Right ventricle myocardium superior (tissue), 1 donor: ENCODE measurements around the gene LHFPL2. TPM values are rescaled to one million over a fixed set of nuclear protein-coding genes. Genes with fewer than 3 reads are reported as not detected.

Experiments
- ATAC-seq: fragments of 200-7000 bp; cut with Tn5 transposase; one replicate; pipeline ENCODE4 v1.9.1; 2020; ENCODE audit warnings: mild to moderate bottlenecking; ENCODE audit not compliant: poor library complexity
- DNase-seq: peaks from one replicate; pipeline ENCODE4 v3.0.0-alpha.2; 2020
- intact Hi-C: fragments of 100-400 bp; cut with DNase I; formaldehyde crosslinking; loops from one replicate; pipeline ENCODE4 v1.11.2; 2022
- total RNA-seq: library from RNA; stranded (reverse); fragmentation: NEBNext Ultra II Directional; extraction: Animal tissue kit (Norgen Biotek cat#: 25700); gene quantifications from one replicate; pipeline ENCODE4 v1.2.1, GENCODE V29; 2021
- donor health status: DM: no; HTN: yes; CAD: no; lungs with severe emphysema.

LHFPL2 gene
- total RNA-seq, 1 donor from 2014 or later = 5.0 TPM

GRCh38 chr5:78565395-78565794 lies 83.2 kb downstream of the LHFPL2 start:
- intact Hi-C loops = no loop called here
- ATAC-seq = no peak
- DNase-seq = no peak

- no peak for ATAC-seq
- no peak for DNase-seq
- intact Hi-C loops = no loop called here
Measured at GRCh38 chr5:78563621-78564020, 85.0 kb downstream of the LHFPL2 start.

GRCh38 chr5:78562714-78563330 lies 85.8 kb downstream of the LHFPL2 start:
- ATAC-seq = no peak
- intact Hi-C loops = no loop called here
- no peak for DNase-seq

GRCh38 chr5:78562001-78562400 lies 86.6 kb downstream of the LHFPL2 start:
- intact Hi-C loops = no loop called here
- DNase-seq (no peak), ATAC-seq (no peak)

GRCh38 chr5:78561261-78561660 lies 87.3 kb downstream of the LHFPL2 start:
- ATAC-seq (no peak), DNase-seq (no peak)
- intact Hi-C loops = no loop called here

GRCh38 chr5:78560000-78560855 lies 88.3 kb downstream of the LHFPL2 start:
- intact Hi-C loops = no loop called here
- ATAC-seq = no peak
- no peak for DNase-seq

- no peak for DNase-seq
- ATAC-seq = no peak
- intact Hi-C loops = no loop called here
Measured at GRCh38 chr5:78557601-78558000, 91.0 kb downstream of the LHFPL2 start.

- ATAC-seq = no peak
- intact Hi-C loops = no loop called here
- no peak for DNase-seq
Measured at GRCh38 chr5:78555870-78556269, 92.7 kb downstream of the LHFPL2 start.

- ATAC-seq (no peak), DNase-seq (no peak)
Measured at GRCh38 chr5:78554670-78555069, 93.9 kb downstream of the LHFPL2 start.

GRCh38 chr5:78553580-78554353 lies 94.8 kb downstream of the LHFPL2 start:
- DNase-seq (no peak), ATAC-seq (no peak)
- intact Hi-C loops = no loop called here

More at GRCh38 chr5:78554670-78555069, 93.9 kb downstream of the LHFPL2 start:
- intact Hi-C loops = no loop called here

- DNase-seq (no peak), ATAC-seq (no peak)
- intact Hi-C loops = no loop called here
Measured at GRCh38 chr5:78552729-78553342, 95.7 kb downstream of the LHFPL2 start.

GRCh38 chr5:78550891-78551290 lies 97.7 kb downstream of the LHFPL2 start:
- DNase-seq (no peak), ATAC-seq (no peak)
- intact Hi-C loops = no loop called here

- DNase-seq (peak; percentile 57), ATAC-seq (peak; percentile 37)
- intact Hi-C loops = loop anchor here (10.0 kb wide), 2 partner anchors 86 to 336 kb away; no protein-coding TSS in a partner anchor
Measured at GRCh38 chr5:78549043-78549442, 99.5 kb downstream of the LHFPL2 start.

GRCh38 chr5:78547731-78548615 lies 100.6 kb downstream of the LHFPL2 start:
- DNase-seq (peak; percentile 91), ATAC-seq (peak; percentile 90)
- intact Hi-C loops = loop anchor here (10.0 kb wide), 2 partner anchors 87 to 337 kb away; no protein-coding TSS in a partner anchor

GRCh38 chr5:78547183-78547582 lies 101.4 kb downstream of the LHFPL2 start:
- DNase-seq = no peak
- no peak for ATAC-seq
- intact Hi-C loops = loop anchor here (10.0 kb wide), 2 partner anchors 88 to 338 kb away; no protein-coding TSS in a partner anchor

GRCh38 chr5:78546276-78546996 lies 102.1 kb downstream of the LHFPL2 start:
- DNase-seq = no peak
- ATAC-seq = no peak
- intact Hi-C loops = loop anchor here (10.0 kb wide), 2 partner anchors 88 to 338 kb away; no protein-coding TSS in a partner anchor

- no peak for DNase-seq
- intact Hi-C loops = loop anchor here (10.0 kb wide), 2 partner anchors 89 to 339 kb away; no protein-coding TSS in a partner anchor
Measured at GRCh38 chr5:78545406-78545805, 103.2 kb downstream of the LHFPL2 start.

More at GRCh38 chr5:78545406-78545805, 103.2 kb downstream of the LHFPL2 start:
- no peak for ATAC-seq
